GM23338 (cell line): ENCODE data around the gene CYB5B. TPM values are rescaled to one million over a fixed set of nuclear protein-coding genes. Genes with fewer than 3 reads are reported as not detected.
"Not testable (repeated sequence)": the region's sequence is repeated elsewhere in the genome, so short reads cannot be mapped to it uniquely, and the experiment has no call there.

Experiments used
- ATAC-seq: fragments of 200-7000 bp; cut with Tn5 transposase; 3 replicates; pipeline ENCODE4 v1.9.1; 2020
- DNase-seq: peaks from one replicate; pipeline ENCODE4 v3.0.0-alpha.2; 2015; ENCODE audit warnings: low spot score
- H2AFZ ChIP-seq: fragments of 200-600 bp; sonication (generic); 2 replicates; pipeline ENCODE4 v1.8.0; 2016; ENCODE audit warnings: antibody characterized with exemption, mild to moderate bottlenecking, moderate library complexity
- H3F3A ChIP-seq: fragments of 200-600 bp; sonication (generic); replicated peaks from 2 replicates; pipeline ENCODE4 v1.8.0; 2017; ENCODE audit warnings: antibody characterized with exemption, mixed run types, low read depth
- H3K27ac ChIP-seq: fragments of 200-600 bp; sonication (generic); 2 replicates; pipeline ENCODE4 v1.6.1; 2016; ENCODE audit warnings: low read depth
- H3K27me3 ChIP-seq: fragments of 200-600 bp; sonication (generic); 2 replicates; pipeline ENCODE4 v1.8.0; 2016; ENCODE audit warnings: mild to moderate bottlenecking, mixed run types, moderate library complexity; ENCODE audit not compliant: insufficient read depth
- H3K36me3 ChIP-seq: fragments of 200-600 bp; sonication (generic); 2 replicates; pipeline ENCODE4 v1.8.0; 2016; ENCODE audit warnings: mild to moderate bottlenecking; ENCODE audit not compliant: insufficient read depth
- H3K4me1 ChIP-seq: fragments of 200-600 bp; sonication (generic); 2 replicates; pipeline ENCODE4 v1.8.0; 2016; ENCODE audit warnings: mild to moderate bottlenecking, moderate library complexity; ENCODE audit not compliant: insufficient read depth
- H3K4me2 ChIP-seq: fragments of 200-600 bp; sonication (generic); 2 replicates; pipeline ENCODE4 v1.7.1; 2017; ENCODE audit warnings: mixed run types
- H3K4me3 ChIP-seq: fragments of 200-600 bp; sonication (generic); 2 replicates; pipeline ENCODE4 v1.6.1; 2016; ENCODE audit warnings: mixed run types
- H3K79me2 ChIP-seq: fragments of 200-600 bp; sonication (generic); replicated peaks from 2 replicates; pipeline ENCODE4 v1.8.0; 2017; ENCODE audit warnings: mild to moderate bottlenecking; ENCODE audit not compliant: insufficient read depth
- H3K9me2 ChIP-seq: fragments of 200-600 bp; sonication (generic); 2 replicates; pipeline ENCODE4 v1.8.0; 2017; ENCODE audit not compliant: insufficient read depth
- H4K20me1 ChIP-seq: fragments of 200-600 bp; sonication (generic); replicated peaks from 2 replicates; pipeline ENCODE4 v1.8.0; 2017; ENCODE audit warnings: mild to moderate bottlenecking; ENCODE audit not compliant: insufficient read depth
- H3K27ac Mint-ChIP-seq: 2 replicates; pipeline ENCODE4 v1.8.0; 2020; ENCODE audit warnings: inconsistent platforms, mild to moderate bottlenecking, moderate library complexity, mixed read lengths
- H3K27me3 Mint-ChIP-seq: 3 replicates; pipeline ENCODE4 v1.8.0; 2022; ENCODE audit warnings: low read depth, mild to moderate bottlenecking, moderate library complexity, mixed read lengths, inconsistent platforms; ENCODE audit not compliant: insufficient read depth, poor library complexity
- H3K36me3 Mint-ChIP-seq: 3 replicates; pipeline ENCODE4 v1.8.0; 2021; ENCODE audit warnings: low read depth, mild to moderate bottlenecking, inconsistent platforms, moderate library complexity, mixed read lengths
- H3K4me1 Mint-ChIP-seq: 3 replicates; pipeline ENCODE4 v1.8.0; 2020; ENCODE audit warnings: mild to moderate bottlenecking, inconsistent platforms, mixed read lengths
- H3K4me3 Mint-ChIP-seq: 3 replicates; pipeline ENCODE4 v1.8.0; 2021; ENCODE audit warnings: moderate library complexity, mild to moderate bottlenecking, inconsistent platforms, mixed read lengths
- H3K9me3 Mint-ChIP-seq: 3 replicates; pipeline ENCODE4 v1.8.0; 2020; ENCODE audit warnings: moderate library complexity, mild to moderate bottlenecking, inconsistent platforms, mixed read lengths
- CREB1 ChIP-seq: fragments of 250-450 bp; sonication (Bioruptor Pico); IDR thresholded peaks from 2 replicates; pipeline ENCODE4 v1.5.0; 2020; ENCODE audit warnings: low read depth, mild to moderate bottlenecking, moderate library complexity
- EZH2 ChIP-seq: fragments of 200-600 bp; sonication (generic); IDR thresholded peaks from one replicate; pipeline ENCODE4 v1.8.0; 2017; ENCODE audit warnings: antibody characterized with exemption, mild to moderate bottlenecking, low read depth; ENCODE audit not compliant: unreplicated experiment
- EZH2phosphoT487 ChIP-seq: fragments of 200-600 bp; sonication (generic); IDR thresholded peaks from one replicate; pipeline ENCODE4 v1.8.1; 2018; ENCODE audit warnings: antibody characterized with exemption; ENCODE audit not compliant: unreplicated experiment
- STAT1 ChIP-seq: IDR thresholded peaks from one replicate; pipeline ENCODE4 v1.6.1; 2016; ENCODE audit warnings: antibody characterized with exemption; ENCODE audit not compliant: unreplicated experiment
- ZNF331 ChIP-seq: fragments of 250-450 bp; sonication (Bioruptor Pico); IDR thresholded peaks from 2 replicates; pipeline ENCODE4 v1.5.0; 2020; ENCODE audit warnings: low read depth, mild to moderate bottlenecking, moderate library complexity
- polyA plus RNA-seq: library from polyadenylated mRNA; unstranded; fragments of >200 nt; fragmentation: Nextera tagmentation; extraction: Ambion mirVana; gene quantifications from 2 replicates; pipeline ENCODE4 v1.2.1, GENCODE V29; 2016
- total RNA-seq: library from RNA; depleted of rRNA; stranded (reverse); fragments of >200 nt; shearing (Covaris generic); gene quantifications from 2 replicates; pipeline ENCODE4 v1.2.3, GENCODE V29; 2014
- TF ChIP-seq, protein P1 (sequence below), 2 experiments: fragments of 200-600 bp in 1 of 2; sonication (generic) in 1 of 2; conservative IDR thresholded peaks; 2 replicates each; pipeline versions ENCODE4 v1.5.1 to v1.6.1; 2016 to 2017; ENCODE audit warnings: antibody characterized with exemption in 2 of 2, low read depth in 2 of 2, mild to moderate bottlenecking in 2 of 2, moderate library complexity in 1 of 2
- TF ChIP-seq, protein P2 (sequence below): IDR thresholded peaks from 2 replicates; pipeline ENCODE4 v1.6.1; 2016; ENCODE audit warnings: antibody characterized with exemption
- TF ChIP-seq, protein P3 (sequence below): IDR thresholded peaks from one replicate; pipeline ENCODE4 v1.6.1; 2018; ENCODE audit warnings: antibody characterized with exemption; ENCODE audit not compliant: unreplicated experiment

Gene CYB5B
- total and polyA plus RNA-seq, 2 experiments from 2014 or later: 72.0 to 110 TPM

DNA sequence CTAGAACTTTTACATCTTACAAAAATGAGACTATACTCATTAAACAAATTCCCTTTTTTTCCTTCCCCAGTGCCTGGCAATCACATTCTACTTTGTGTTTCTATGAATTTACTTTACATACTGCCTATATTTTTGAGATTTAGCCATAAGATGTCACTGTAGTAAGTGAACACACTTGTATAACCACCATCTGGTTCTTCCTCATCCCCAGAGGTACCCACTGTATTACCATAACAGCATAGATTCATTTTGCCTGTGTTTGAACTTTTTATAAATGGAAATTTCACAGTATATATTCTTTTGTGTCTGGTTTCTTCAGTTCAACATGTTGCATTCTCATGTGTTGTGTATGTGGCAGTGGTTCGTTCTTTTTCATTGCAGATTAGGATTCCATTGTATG is 15.8 kb downstream of the CYB5B start:
- Mint-ChIP-seq H3K4me1 (no peaks in the 10 kb centered on the region; the same call in 2 of the 3 replicates), H3K9me3 (no peaks in the 10 kb centered on the region), H3K27ac (no peak overlapping the region), H3K4me3 (no peak overlapping the region), H3K36me3 (peaks cover 3% of the 10 kb centered on the region; the same call in 2 of the 3 replicates), H3K27me3 (peaks cover 2% of the 10 kb centered on the region)
- H3K9me2 ChIP-seq: no peaks in the 10 kb centered on the region
- no peaks in the 10 kb centered on the region; the same call in 1 of the 2 replicates for H3F3A ChIP-seq
- TF ChIP-seq STAT1 (no peak), CREB1 (CRISPR knock-in tag) (no peak), ZNF331 (CRISPR knock-in tag) (no peak), EZH2phosphoT487 (no peak), EZH2 (no peak)
- TF ChIP-seq, protein P1, sequence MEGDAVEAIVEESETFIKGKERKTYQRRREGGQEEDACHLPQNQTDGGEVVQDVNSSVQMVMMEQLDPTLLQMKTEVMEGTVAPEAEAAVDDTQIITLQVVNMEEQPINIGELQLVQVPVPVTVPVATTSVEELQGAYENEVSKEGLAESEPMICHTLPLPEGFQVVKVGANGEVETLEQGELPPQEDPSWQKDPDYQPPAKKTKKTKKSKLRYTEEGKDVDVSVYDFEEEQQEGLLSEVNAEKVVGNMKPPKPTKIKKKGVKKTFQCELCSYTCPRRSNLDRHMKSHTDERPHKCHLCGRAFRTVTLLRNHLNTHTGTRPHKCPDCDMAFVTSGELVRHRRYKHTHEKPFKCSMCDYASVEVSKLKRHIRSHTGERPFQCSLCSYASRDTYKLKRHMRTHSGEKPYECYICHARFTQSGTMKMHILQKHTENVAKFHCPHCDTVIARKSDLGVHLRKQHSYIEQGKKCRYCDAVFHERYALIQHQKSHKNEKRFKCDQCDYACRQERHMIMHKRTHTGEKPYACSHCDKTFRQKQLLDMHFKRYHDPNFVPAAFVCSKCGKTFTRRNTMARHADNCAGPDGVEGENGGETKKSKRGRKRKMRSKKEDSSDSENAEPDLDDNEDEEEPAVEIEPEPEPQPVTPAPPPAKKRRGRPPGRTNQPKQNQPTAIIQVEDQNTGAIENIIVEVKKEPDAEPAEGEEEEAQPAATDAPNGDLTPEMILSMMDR (conservative IDR thresholded peaks at IDR 0.05; ENCODE audit: low read depth in 2 of 2): no peak
- TF ChIP-seq, protein P2, sequence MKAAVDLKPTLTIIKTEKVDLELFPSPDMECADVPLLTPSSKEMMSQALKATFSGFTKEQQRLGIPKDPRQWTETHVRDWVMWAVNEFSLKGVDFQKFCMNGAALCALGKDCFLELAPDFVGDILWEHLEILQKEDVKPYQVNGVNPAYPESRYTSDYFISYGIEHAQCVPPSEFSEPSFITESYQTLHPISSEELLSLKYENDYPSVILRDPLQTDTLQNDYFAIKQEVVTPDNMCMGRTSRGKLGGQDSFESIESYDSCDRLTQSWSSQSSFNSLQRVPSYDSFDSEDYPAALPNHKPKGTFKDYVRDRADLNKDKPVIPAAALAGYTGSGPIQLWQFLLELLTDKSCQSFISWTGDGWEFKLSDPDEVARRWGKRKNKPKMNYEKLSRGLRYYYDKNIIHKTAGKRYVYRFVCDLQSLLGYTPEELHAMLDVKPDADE: no peak
- TF ChIP-seq, protein P3, sequence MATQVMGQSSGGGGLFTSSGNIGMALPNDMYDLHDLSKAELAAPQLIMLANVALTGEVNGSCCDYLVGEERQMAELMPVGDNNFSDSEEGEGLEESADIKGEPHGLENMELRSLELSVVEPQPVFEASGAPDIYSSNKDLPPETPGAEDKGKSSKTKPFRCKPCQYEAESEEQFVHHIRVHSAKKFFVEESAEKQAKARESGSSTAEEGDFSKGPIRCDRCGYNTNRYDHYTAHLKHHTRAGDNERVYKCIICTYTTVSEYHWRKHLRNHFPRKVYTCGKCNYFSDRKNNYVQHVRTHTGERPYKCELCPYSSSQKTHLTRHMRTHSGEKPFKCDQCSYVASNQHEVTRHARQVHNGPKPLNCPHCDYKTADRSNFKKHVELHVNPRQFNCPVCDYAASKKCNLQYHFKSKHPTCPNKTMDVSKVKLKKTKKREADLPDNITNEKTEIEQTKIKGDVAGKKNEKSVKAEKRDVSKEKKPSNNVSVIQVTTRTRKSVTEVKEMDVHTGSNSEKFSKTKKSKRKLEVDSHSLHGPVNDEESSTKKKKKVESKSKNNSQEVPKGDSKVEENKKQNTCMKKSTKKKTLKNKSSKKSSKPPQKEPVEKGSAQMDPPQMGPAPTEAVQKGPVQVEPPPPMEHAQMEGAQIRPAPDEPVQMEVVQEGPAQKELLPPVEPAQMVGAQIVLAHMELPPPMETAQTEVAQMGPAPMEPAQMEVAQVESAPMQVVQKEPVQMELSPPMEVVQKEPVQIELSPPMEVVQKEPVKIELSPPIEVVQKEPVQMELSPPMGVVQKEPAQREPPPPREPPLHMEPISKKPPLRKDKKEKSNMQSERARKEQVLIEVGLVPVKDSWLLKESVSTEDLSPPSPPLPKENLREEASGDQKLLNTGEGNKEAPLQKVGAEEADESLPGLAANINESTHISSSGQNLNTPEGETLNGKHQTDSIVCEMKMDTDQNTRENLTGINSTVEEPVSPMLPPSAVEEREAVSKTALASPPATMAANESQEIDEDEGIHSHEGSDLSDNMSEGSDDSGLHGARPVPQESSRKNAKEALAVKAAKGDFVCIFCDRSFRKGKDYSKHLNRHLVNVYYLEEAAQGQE: no peak
- H3K27me3 ChIP-seq: no peaks in the 10 kb centered on the region
- H3K36me3 ChIP-seq: no peaks in the 10 kb centered on the region
- H3K4me2 ChIP-seq: no peak overlapping the region
- no peak overlapping the region for H2AFZ ChIP-seq
- no peak overlapping the region for H3K4me3 ChIP-seq
- no peak for DNase-seq
- H3K27ac ChIP-seq: no peak overlapping the region
- H4K20me1 ChIP-seq: peaks cover 15% of the 10 kb centered on the region
- ATAC-seq: no peak
- no peaks in the 10 kb centered on the region for H3K4me1 ChIP-seq
- peaks cover 100% of the 10 kb centered on the region for H3K79me2 ChIP-seq

DNA sequence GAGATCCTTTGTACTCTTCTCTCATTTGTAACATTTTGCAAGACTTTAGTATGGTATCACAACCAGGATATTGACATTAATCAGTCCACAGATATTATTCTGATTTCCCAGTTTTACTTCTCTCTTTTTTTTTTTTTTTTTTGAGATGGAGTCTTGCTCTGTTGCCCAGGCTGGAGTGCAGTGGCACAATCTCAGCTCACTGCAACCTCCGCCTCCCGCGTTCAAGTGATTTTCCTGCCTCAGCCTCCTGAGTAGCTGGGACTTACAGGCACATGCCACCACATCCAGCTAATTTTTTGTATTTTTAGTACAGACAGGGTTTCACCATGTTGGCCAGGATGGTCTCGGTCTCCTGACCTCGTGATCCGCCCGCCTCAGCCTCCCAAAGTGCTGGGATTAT is 16.6 kb downstream of the CYB5B start:
- H3K9me2 ChIP-seq, ATAC-seq, H3K4me3 Mint-ChIP-seq, H3K4me3 ChIP-seq, DNase-seq, H3K4me1 ChIP-seq, H3K27ac Mint-ChIP-seq, H3F3A ChIP-seq, H3K27me3 ChIP-seq, H3K27me3 Mint-ChIP-seq, H3K4me2 ChIP-seq, H3K27ac ChIP-seq, H3K36me3 Mint-ChIP-seq, H2AFZ ChIP-seq, H3K9me3 Mint-ChIP-seq, H3K36me3 ChIP-seq, H3K4me1 Mint-ChIP-seq: not testable (repeated sequence)
- Histone ChIP-seq H4K20me1 (peaks cover 15% of the 10 kb centered on the region), H3K79me2 (peaks cover 98% of the 10 kb centered on the region)
